Measurements from ENCODE around the gene VGF.
"Not testable (repeated sequence)": the region's sequence is repeated elsewhere in the genome, so short reads cannot be mapped to it uniquely, and the experiment has no call there.

VGF gene

DNA sequence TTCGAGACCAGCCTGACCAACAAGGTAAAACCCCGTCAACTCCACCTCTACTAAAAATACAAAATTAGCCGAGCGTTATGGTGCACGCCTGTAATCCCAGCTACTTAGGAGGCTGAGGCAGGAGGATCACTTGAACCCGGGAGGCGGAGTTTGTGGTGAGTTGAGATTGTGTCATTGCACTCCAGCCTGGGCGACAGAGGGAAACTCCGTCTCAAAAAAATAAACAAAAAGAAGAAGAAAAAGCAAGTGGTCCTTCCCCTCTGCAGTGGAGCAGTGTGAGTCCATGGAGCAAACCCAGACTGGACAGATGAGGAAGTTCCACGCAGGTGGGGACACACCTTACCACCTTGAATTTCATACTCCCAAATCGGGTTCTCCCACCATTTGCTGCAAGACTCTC, 51.5 kb downstream of the VGF start:
- ChIA-PET CTCF (no interaction called here), POLR2A (no interaction called here)
- TF ChIP-seq SUZ12 (IDR thresholded peaks at IDR 0.05) (no peak), L3MBTL2 (conservative IDR thresholded peaks at IDR 0.05) (no peak), SP1 (IDR thresholded peaks at IDR 0.05) (no peak), ZNF384 (IDR thresholded peaks at IDR 0.05) (no peak), NFRKB (IDR thresholded peaks at IDR 0.05) (no peak), ELF4 (IDR thresholded peaks at IDR 0.05) (no peak), BHLHE40 (IDR thresholded peaks at IDR 0.05; ENCODE audit: borderline replicate concordance) (no peak), FOXA1 (IDR thresholded peaks at IDR 0.05) (no peak), HDGF (IDR thresholded peaks at IDR 0.05; ENCODE audit: borderline replicate concordance) (no peak)
- DNase-seq (ENCODE audit: extremely low spot score): no peak

DNA sequence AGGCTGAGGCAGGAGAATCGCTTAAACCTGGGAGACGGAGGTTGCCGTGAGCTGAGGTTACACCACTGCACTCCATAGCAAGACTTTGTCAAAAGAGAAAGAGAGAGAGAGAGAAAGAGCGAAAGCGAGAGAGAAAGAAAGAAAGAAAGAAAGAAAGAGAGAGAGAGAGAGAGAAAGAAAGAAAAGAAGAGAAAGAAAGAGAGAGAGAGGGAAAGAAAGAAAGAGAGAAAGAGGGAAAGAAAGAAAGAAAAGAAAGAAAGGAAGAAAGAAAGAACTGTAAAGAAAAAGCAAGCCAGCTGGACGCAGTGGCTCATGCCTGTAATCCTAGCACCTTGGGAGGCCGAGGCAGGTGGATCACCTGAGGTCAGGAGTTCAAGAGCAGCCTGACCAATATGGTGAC, 52.2 kb downstream of the VGF start:
- POLR2A ChIA-PET; DNase-seq (ENCODE audit: extremely low spot score); CTCF ChIA-PET: not testable (repeated sequence)

Data from HEK293T (cell line).